Measurements from ENCODE around the gene TMEM181. TPM values are rescaled to one million over a fixed set of nuclear protein-coding genes. Genes with fewer than 3 reads are reported as not detected.

The TMEM181 gene
- total RNA-seq, 1 experiment from 2014 or later = 18.7 TPM

DNA sequence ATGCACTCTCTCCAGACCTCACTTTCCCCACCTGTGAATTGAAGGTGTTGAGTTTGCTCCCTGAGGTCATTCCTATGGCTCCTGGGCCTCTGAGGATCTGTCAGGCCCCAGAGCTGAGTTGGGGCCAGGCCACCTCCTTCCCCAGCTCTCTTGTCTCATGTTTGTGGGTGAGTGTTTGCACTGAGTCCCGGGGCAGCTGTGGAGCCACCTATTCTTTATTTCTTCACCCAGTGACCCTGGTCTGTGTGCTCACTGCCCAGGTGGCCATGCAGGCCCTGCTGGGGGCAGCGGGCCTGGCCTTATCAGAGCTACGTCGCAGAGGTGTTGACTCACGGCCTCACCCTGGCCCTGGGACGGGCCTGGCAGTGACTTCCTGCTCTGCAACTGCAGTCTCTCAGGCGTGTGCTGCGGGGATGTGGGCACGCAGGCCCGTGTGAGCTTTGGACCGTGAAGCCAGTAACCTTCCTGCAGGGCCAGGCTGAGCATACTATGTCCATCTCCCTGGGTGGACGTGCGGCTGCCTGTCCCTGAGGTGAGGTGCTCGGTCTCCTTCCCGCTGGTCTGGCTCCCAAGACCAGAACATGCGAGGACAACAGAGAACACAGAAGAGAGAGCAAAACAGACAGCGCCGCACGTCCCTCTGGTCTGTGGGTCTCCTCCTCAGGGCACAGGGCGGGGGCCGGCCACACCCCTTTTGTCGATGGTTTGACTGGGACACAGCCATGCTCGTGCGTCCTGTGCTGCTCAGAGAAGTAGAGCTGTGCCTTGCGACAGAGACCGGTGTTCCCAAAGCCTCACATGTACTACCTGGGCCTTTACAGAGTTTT lies 12.1 kb downstream of the TMEM181 start:
- peak; percentile 78 to 92 for DNase-seq

GRCh38 chr6:158572653-158573541 lies 13.0 kb downstream of the TMEM181 start:
- peak overlapping the region; percentile 69 for H3K4me2 ChIP-seq
- BruUV-seq (replicated peaks) = no TSS peak
- H3F3A ChIP-seq (ENCODE audit: insufficient read depth, low read depth) = peaks cover 24% of the 10 kb centered on the region
- intact Hi-C loops (cut with micrococcal nuclease; ENCODE audit: unreplicated experiment) = no loop called here
- H3K4me3 ChIP-seq = no peak overlapping the region
- H4K20me1 ChIP-seq (ENCODE audit: insufficient read depth) = peaks cover 9% of the 10 kb centered on the region; the same call in 1 of the 2 replicates
- H3K79me2 ChIP-seq (ENCODE audit: low read depth) = peaks cover 80% of the 10 kb centered on the region
- peaks cover 21% of the 10 kb centered on the region; the same call in 1 of the 2 replicates for H3K36me3 ChIP-seq (ENCODE audit: low read depth)
- H2AFZ ChIP-seq = no peak overlapping the region
- POLR2A ChIA-PET (ENCODE audit: unreplicated experiment) = no interaction called here
- H3K9me3 ChIP-seq (ENCODE audit: insufficient read depth, low read depth) = no peaks in the 10 kb centered on the region
- H3K27ac ChIP-seq = peak overlapping the region; percentile 59
- H3K4me1 ChIP-seq (replicated peaks; ENCODE audit: insufficient read depth) = peaks cover 28% of the 10 kb centered on the region
- H3K27me3 ChIP-seq (ENCODE audit: insufficient read depth, low read depth) = no peaks in the 10 kb centered on the region
- CTCF ChIA-PET = interaction anchor here (0.6 kb wide), 1 partner anchor 1256 kb away, joined by 5 read pairs; no protein-coding TSS in a partner anchor
- TF ChIP-seq EZH2 (IDR thresholded peaks at IDR 0.05; ENCODE audit: low read depth) = no peak
- TF ChIP-seq, protein P1, sequence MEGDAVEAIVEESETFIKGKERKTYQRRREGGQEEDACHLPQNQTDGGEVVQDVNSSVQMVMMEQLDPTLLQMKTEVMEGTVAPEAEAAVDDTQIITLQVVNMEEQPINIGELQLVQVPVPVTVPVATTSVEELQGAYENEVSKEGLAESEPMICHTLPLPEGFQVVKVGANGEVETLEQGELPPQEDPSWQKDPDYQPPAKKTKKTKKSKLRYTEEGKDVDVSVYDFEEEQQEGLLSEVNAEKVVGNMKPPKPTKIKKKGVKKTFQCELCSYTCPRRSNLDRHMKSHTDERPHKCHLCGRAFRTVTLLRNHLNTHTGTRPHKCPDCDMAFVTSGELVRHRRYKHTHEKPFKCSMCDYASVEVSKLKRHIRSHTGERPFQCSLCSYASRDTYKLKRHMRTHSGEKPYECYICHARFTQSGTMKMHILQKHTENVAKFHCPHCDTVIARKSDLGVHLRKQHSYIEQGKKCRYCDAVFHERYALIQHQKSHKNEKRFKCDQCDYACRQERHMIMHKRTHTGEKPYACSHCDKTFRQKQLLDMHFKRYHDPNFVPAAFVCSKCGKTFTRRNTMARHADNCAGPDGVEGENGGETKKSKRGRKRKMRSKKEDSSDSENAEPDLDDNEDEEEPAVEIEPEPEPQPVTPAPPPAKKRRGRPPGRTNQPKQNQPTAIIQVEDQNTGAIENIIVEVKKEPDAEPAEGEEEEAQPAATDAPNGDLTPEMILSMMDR (conservative IDR thresholded peaks at IDR 0.05) = no peak
- H3K9me2 ChIP-seq (ENCODE audit: insufficient read depth) = no peaks in the 10 kb centered on the region
- DNase-seq = no peak

More for the DNA sequence above, 12.1 kb downstream of the TMEM181 start:
- no peaks in the 10 kb centered on the region for H3K9me2 ChIP-seq (ENCODE audit: insufficient read depth)
- intact Hi-C loops (cut with micrococcal nuclease; ENCODE audit: unreplicated experiment) = no loop called here
- H3K27ac ChIP-seq = peak overlapping the region; percentile 59
- H3K27me3 ChIP-seq (ENCODE audit: insufficient read depth, low read depth) = no peaks in the 10 kb centered on the region
- H3K36me3 ChIP-seq (ENCODE audit: low read depth) = peaks cover 21% of the 10 kb centered on the region; the same call in 1 of the 2 replicates
- H3K79me2 ChIP-seq (ENCODE audit: low read depth) = peaks cover 81% of the 10 kb centered on the region
- peaks cover 28% of the 10 kb centered on the region for H3K4me1 ChIP-seq (replicated peaks; ENCODE audit: insufficient read depth)
- H3F3A ChIP-seq (ENCODE audit: insufficient read depth, low read depth) = peaks cover 24% of the 10 kb centered on the region
- H2AFZ ChIP-seq = no peak overlapping the region
- BruUV-seq (replicated peaks) = TSS peak; percentile 52
- no peaks in the 10 kb centered on the region for H3K9me3 ChIP-seq (ENCODE audit: insufficient read depth, low read depth)
- ChIA-PET POLR2A (ENCODE audit: unreplicated experiment) (interaction anchor here (0.5 to 0.9 kb wide), 6 partner anchors 21 to 1244 kb away, joined by 3 to 5 read pairs (median 3); no protein-coding TSS in a partner anchor), CTCF (interaction anchor here (0.7 kb wide), 1 partner anchor 10 kb away, joined by 3 read pairs; no protein-coding TSS in a partner anchor)
- H3K4me2 ChIP-seq = peak overlapping the region; percentile 69
- no peak for TF ChIP-seq EZH2 (IDR thresholded peaks at IDR 0.05; ENCODE audit: low read depth)
- TF ChIP-seq, protein P1 (conservative IDR thresholded peaks at IDR 0.05) = no peak
- peaks cover 15% of the 10 kb centered on the region; the same call in 1 of the 2 replicates for H4K20me1 ChIP-seq (ENCODE audit: insufficient read depth)
- peak overlapping the region; percentile 10; the same call in 1 of the 2 replicates for H3K4me3 ChIP-seq

GRCh38 chr6:158573542-158573931 lies 13.6 kb downstream of the TMEM181 start:
- peaks cover 27% of the 10 kb centered on the region; the same call in 1 of the 2 replicates for H3K36me3 ChIP-seq (ENCODE audit: low read depth)
- intact Hi-C loops (cut with micrococcal nuclease; ENCODE audit: unreplicated experiment) = no loop called here
- ChIA-PET POLR2A (ENCODE audit: unreplicated experiment) (no interaction called here), CTCF (interaction anchor here (0.6 kb wide), 1 partner anchor 1256 kb away, joined by 5 read pairs; no protein-coding TSS in a partner anchor)
- peaks cover 9% of the 10 kb centered on the region; the same call in 1 of the 2 replicates for H4K20me1 ChIP-seq (ENCODE audit: insufficient read depth)
- H3K27ac ChIP-seq = no peak overlapping the region
- TF ChIP-seq EZH2 (IDR thresholded peaks at IDR 0.05; ENCODE audit: low read depth) = no peak
- TF ChIP-seq, protein P1 (conservative IDR thresholded peaks at IDR 0.05) = no peak
- peaks cover 78% of the 10 kb centered on the region for H3K79me2 ChIP-seq (ENCODE audit: low read depth)
- no TSS peak for BruUV-seq (replicated peaks)
- no peak for DNase-seq
- no peaks in the 10 kb centered on the region for H3K9me2 ChIP-seq (ENCODE audit: insufficient read depth)
- H3K27me3 ChIP-seq (ENCODE audit: insufficient read depth, low read depth) = no peaks in the 10 kb centered on the region
- no peaks in the 10 kb centered on the region for H3K9me3 ChIP-seq (ENCODE audit: insufficient read depth, low read depth)
- peaks cover 28% of the 10 kb centered on the region for H3K4me1 ChIP-seq (replicated peaks; ENCODE audit: insufficient read depth)
- H2AFZ ChIP-seq = no peak overlapping the region
- no peak overlapping the region for H3K4me2 ChIP-seq
- no peak overlapping the region for H3K4me3 ChIP-seq
- peaks cover 24% of the 10 kb centered on the region for H3F3A ChIP-seq (ENCODE audit: insufficient read depth, low read depth)

Measured in PC-9 (cell line).